GM19467 (cell line): ENCODE results near the gene WFDC2.
A peak's percentile ranks its signal among the peaks of the same experiment; 100 is the strongest.

ENCODE experiments used
- ATAC-seq: cut with Tn5 transposase; IDR thresholded peaks from one replicate; pipeline ENCODE4 v1.9.1; 2021; ENCODE audit warnings: mild to moderate bottlenecking, moderate library complexity; ENCODE audit not compliant: unreplicated experiment

WFDC2 gene

GRCh38 chr20:45469336-45470261 is at the start of gene WFDC2:
TSS of gene WFDC2 (plus strand) at chr20:45469753. CDS start at chr20:45469782, 29 bp downstream.
- ATAC-seq = no peak

- ATAC-seq = no peak
Measured at GRCh38 chr20:45420125-45420524, 49.4 kb upstream of the WFDC2 start.

GRCh38 chr20:45423700-45424099 is 45.9 kb upstream of the WFDC2 start:
- ATAC-seq = no peak

GRCh38 chr20:45425561-45425960 is 44.0 kb upstream of the WFDC2 start:
- ATAC-seq = no peak

GRCh38 chr20:45426320-45427016 is 43.1 kb upstream of the WFDC2 start:
- ATAC-seq = no peak

- ATAC-seq = no peak
Measured at GRCh38 chr20:45427236-45428149, 42.1 kb upstream of the WFDC2 start.

- ATAC-seq = no peak
Measured at GRCh38 chr20:45429618-45430017, 39.9 kb upstream of the WFDC2 start.

GRCh38 chr20:45432294-45432693 is 37.3 kb upstream of the WFDC2 start:
- no peak for ATAC-seq

- ATAC-seq = no peak
Measured at GRCh38 chr20:45433316-45433715, 36.2 kb upstream of the WFDC2 start.

GRCh38 chr20:45433976-45434375 is 35.6 kb upstream of the WFDC2 start:
- ATAC-seq = no peak

GRCh38 chr20:45436732-45437485 is 32.6 kb upstream of the WFDC2 start:
- ATAC-seq = peak; percentile 79

GRCh38 chr20:45440424-45440823 is 29.1 kb upstream of the WFDC2 start:
- ATAC-seq = no peak

- no peak for ATAC-seq
Measured at GRCh38 chr20:45440891-45441685, 28.5 kb upstream of the WFDC2 start.

- ATAC-seq = no peak
Measured at GRCh38 chr20:45441746-45442145, 27.8 kb upstream of the WFDC2 start.

- no peak for ATAC-seq
Measured at GRCh38 chr20:45444050-45444449, 25.5 kb upstream of the WFDC2 start.

- peak; percentile 64 for ATAC-seq
Measured at GRCh38 chr20:45445805-45446562, 23.6 kb upstream of the WFDC2 start.

GRCh38 chr20:45448270-45448669 is 21.3 kb upstream of the WFDC2 start:
- no peak for ATAC-seq

GRCh38 chr20:45449528-45449927 is 20.0 kb upstream of the WFDC2 start:
- no peak for ATAC-seq
